Measurements from ENCODE around the gene ZFHX3. TPM values are rescaled to one million over a fixed set of nuclear protein-coding genes. Genes with fewer than 3 reads are reported as not detected.
"Not testable (repeated sequence)": the region's sequence is repeated elsewhere in the genome, so short reads cannot be mapped to it uniquely, and the experiment has no call there.

ZFHX3 gene
- total RNA-seq, 1 donor from 2014 or later = 44.6 TPM

GRCh38 chr16:73015612-73016487 lies 32.1 kb downstream of the ZFHX3 start:
- intact Hi-C loops (cut with DNase I) = no loop called here
- DNase-seq (ENCODE audit: low spot score) = peak; percentile 32
- no peak for ATAC-seq

- DNase-seq (ENCODE audit: low spot score) (peak; percentile 8), ATAC-seq (no peak)
- intact Hi-C loops (cut with DNase I) = no loop called here
These were observed 33.2 kb downstream of the ZFHX3 start for GRCh38 chr16:73014768-73015167.

- intact Hi-C loops (cut with DNase I) = no loop called here
- peak; percentile 27 for DNase-seq (ENCODE audit: low spot score)
- ATAC-seq = no peak
These were observed 34.0 kb downstream of the ZFHX3 start for GRCh38 chr16:73013974-73014373.

GRCh38 chr16:73012341-73012740 lies 35.6 kb downstream of the ZFHX3 start:
- DNase-seq (ENCODE audit: low spot score) (peak; percentile 22), ATAC-seq (no peak)
- intact Hi-C loops (cut with DNase I) = no loop called here

GRCh38 chr16:73011926-73012325 lies 36.0 kb downstream of the ZFHX3 start:
- ATAC-seq = no peak
- intact Hi-C loops (cut with DNase I) = no loop called here
- no peak for DNase-seq (ENCODE audit: low spot score)

GRCh38 chr16:73010150-73010676 lies 37.7 kb downstream of the ZFHX3 start:
- DNase-seq (ENCODE audit: low spot score) (peak; percentile 54), ATAC-seq (peak; percentile 42)
- intact Hi-C loops (cut with DNase I) = no loop called here

GRCh38 chr16:73009710-73010109 lies 38.2 kb downstream of the ZFHX3 start:
- ATAC-seq; intact Hi-C loops (cut with DNase I): not testable (repeated sequence)
- peak; percentile 22 for DNase-seq (ENCODE audit: low spot score)

GRCh38 chr16:73006026-73006425 lies 41.9 kb downstream of the ZFHX3 start:
- ATAC-seq (no peak), DNase-seq (ENCODE audit: low spot score) (no peak)
- intact Hi-C loops (cut with DNase I) = no loop called here

- intact Hi-C loops (cut with DNase I) = no loop called here
- DNase-seq (ENCODE audit: low spot score) = no peak
- ATAC-seq = no peak
These were observed 45.1 kb downstream of the ZFHX3 start for GRCh38 chr16:73002866-73003265.

- DNase-seq (ENCODE audit: low spot score) (peak; percentile 39), ATAC-seq (no peak)
- intact Hi-C loops (cut with DNase I) = no loop called here
These were observed 46.9 kb downstream of the ZFHX3 start for GRCh38 chr16:73000907-73001521.

GRCh38 chr16:73000020-73000906 lies 47.7 kb downstream of the ZFHX3 start:
- peak; percentile 77 for DNase-seq (ENCODE audit: low spot score)
- peak; percentile 91 for ATAC-seq
- intact Hi-C loops (cut with DNase I) = no loop called here

GRCh38 chr16:72999541-73000019 lies 48.3 kb downstream of the ZFHX3 start:
- ATAC-seq (no peak), DNase-seq (ENCODE audit: low spot score) (no peak)
- intact Hi-C loops (cut with DNase I) = no loop called here

GRCh38 chr16:72997141-72997542 lies 50.8 kb downstream of the ZFHX3 start:
- intact Hi-C loops (cut with DNase I) = no loop called here
- DNase-seq (ENCODE audit: low spot score) (peak; percentile 34), ATAC-seq (no peak)

- intact Hi-C loops (cut with DNase I) = no loop called here
- peak; percentile 18 for DNase-seq (ENCODE audit: low spot score)
- no peak for ATAC-seq
These were observed 51.5 kb downstream of the ZFHX3 start for GRCh38 chr16:72996291-72997062.

- intact Hi-C loops (cut with DNase I); ATAC-seq: not testable (repeated sequence)
- DNase-seq (ENCODE audit: low spot score) = peak; percentile 21
These were observed 52.1 kb downstream of the ZFHX3 start for GRCh38 chr16:72995882-72996270.

GRCh38 chr16:72995151-72995881 lies 52.6 kb downstream of the ZFHX3 start:
- DNase-seq (ENCODE audit: low spot score) = peak; percentile 51
- intact Hi-C loops (cut with DNase I) = no loop called here
- no peak for ATAC-seq

GRCh38 chr16:72992142-72992601 lies 55.8 kb downstream of the ZFHX3 start:
- no peak for ATAC-seq
- DNase-seq (ENCODE audit: low spot score) = no peak
- intact Hi-C loops (cut with DNase I) = no loop called here

- DNase-seq (ENCODE audit: low spot score) (no peak), ATAC-seq (no peak)
- intact Hi-C loops (cut with DNase I) = no loop called here
These were observed 56.3 kb downstream of the ZFHX3 start for GRCh38 chr16:72991644-72992043.

Data from sciatic nerve (tissue), 2 donors.